ENCODE results near the gene BST2.
A peak's percentile ranks its signal among the peaks of the same experiment; 100 is the strongest.

Gene BST2

DNA sequence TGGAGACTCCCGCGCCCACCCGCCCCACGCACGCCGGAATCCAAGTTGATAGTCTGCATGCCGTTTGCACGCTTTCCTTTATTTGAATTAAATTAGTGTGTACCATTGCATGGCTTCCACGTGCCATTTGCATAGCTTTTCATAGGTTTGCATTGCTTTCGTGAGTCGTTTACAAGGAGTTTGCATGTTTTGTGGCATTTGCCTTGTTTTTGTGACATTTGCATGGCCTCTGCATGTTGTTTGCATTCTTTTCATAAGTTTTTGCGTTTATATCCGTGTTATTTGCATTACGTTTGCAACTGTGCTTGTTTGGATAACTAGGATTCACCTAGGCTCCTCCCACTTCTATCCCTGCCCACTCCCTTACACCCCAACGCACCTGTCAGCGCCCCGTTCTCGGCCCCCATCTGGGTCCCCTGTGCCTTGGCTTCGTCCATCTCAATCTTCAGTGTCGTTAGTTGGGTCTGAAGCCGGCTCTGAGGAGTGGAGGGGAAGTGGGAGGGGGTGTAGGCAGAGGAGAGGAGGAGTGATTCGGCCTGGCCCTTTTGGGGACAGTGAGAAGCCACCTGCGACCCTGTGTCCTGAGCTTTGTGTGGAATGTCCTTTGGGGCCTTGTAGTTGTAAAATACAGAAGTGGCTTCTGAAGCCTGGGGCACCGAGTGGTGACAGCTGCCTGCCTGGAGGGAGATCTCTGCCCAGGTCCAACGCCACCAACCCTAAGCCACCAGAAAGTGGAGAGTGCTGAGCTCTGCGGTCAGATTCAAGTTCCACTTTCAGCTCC, 13.9 kb downstream of the BST2 start:
- H3K27ac ChIP-seq = peak overlapping the region; percentile 31; the same call in 1 of the 2 replicates
- TF ChIP-seq, protein P1, sequence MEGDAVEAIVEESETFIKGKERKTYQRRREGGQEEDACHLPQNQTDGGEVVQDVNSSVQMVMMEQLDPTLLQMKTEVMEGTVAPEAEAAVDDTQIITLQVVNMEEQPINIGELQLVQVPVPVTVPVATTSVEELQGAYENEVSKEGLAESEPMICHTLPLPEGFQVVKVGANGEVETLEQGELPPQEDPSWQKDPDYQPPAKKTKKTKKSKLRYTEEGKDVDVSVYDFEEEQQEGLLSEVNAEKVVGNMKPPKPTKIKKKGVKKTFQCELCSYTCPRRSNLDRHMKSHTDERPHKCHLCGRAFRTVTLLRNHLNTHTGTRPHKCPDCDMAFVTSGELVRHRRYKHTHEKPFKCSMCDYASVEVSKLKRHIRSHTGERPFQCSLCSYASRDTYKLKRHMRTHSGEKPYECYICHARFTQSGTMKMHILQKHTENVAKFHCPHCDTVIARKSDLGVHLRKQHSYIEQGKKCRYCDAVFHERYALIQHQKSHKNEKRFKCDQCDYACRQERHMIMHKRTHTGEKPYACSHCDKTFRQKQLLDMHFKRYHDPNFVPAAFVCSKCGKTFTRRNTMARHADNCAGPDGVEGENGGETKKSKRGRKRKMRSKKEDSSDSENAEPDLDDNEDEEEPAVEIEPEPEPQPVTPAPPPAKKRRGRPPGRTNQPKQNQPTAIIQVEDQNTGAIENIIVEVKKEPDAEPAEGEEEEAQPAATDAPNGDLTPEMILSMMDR (conservative IDR thresholded peaks at IDR 0.05) = peak; percentile 66

DNA sequence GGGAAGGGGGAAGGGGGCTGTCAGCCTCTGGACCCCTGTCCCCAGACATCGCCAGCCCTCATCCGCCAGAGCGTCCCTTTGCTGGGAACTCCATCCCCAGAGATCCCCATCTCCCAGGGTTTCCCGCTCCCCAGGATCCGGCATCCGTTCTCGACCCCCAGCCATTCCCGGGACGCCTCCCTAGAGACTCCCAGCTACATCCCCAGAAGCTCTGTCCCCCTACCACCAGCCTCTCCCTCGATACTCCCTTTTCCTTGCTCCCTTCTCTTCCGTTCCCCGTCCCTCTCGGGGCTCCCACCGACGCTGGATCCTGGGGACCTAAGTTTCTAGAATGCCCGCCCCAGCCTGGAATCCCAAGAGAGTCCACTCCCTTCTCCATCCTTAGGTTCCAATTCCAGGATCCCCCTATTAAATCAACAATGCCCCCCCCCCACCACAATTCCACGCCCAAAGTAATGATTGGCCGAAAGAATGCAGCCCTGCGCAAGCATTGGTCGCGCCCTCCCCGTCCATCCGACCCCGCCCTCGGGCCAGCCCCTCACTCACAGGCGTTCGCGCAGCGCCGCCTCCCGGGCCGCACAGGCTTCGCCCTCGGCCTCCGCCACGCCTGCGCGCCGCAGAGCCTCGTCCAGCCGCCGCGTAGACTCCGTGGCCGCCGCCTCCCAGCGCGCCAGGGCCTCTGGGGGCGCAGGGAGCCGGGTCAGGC, 14.6 kb downstream of the BST2 start:
- TF ChIP-seq, protein P1 (conservative IDR thresholded peaks at IDR 0.05) = peak; percentile 88
- H3K27ac ChIP-seq = peak overlapping the region; percentile 31; the same call in 1 of the 2 replicates

DNA sequence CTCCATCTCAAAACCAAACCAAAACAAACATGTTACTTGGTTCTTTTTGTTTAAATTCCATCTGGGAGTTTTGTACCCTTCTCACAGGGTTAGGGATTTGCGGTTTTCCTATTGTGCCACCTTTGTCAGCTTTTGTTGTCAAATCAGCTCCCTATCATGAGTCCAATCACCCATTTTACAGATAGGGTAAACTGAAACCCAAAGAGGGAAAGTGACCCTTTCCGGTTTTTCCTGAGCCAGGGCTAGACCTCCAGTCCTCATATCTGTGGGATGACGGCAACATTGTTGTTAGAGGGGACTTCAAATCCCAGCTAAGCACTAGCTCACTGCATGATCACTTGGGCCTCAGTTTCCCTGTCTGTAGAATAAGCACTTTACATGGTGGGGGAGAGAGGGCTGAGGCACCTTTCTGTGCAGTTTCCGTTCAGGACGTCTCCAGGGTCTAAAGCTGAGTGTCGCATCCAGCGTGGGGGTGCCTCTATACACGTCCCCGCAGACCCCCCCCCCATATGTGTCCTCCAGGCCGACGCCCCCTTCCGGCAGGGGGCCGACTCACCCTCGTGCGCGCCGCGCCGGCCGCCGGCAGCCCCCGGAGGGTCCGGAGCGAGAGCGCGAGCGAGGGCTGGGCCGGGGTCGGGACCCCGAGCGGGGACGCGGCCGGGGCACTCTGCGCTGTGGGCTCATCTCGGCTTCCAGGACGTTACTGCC, 15.3 kb downstream of the BST2 start:
- TF ChIP-seq, protein P1 (conservative IDR thresholded peaks at IDR 0.05) = no peak

DNA sequence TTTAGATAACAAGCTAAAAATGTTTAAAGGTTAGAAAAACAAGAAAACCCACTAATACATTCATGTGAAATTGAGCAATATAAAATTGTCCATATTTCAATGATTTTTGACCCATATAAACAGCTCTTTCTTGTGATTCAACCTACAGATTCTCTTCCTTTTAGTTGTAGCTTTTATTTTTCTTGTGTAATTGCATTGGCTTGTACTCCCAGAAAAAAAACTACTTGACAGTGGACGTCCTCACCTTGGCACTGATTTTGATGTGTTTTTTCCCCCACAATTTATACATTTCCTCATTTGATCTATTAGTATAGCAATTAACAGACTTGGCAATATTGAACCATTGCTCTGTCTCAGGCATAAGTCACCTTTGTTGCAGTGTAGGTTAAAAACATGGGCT, 16.1 kb downstream of the BST2 start:
- no peak overlapping the region for H3K27ac ChIP-seq
- TF ChIP-seq, protein P1 (conservative IDR thresholded peaks at IDR 0.05) = no peak

More for the DNA sequence above, 15.3 kb downstream of the BST2 start:
- H3K27ac ChIP-seq = no peak overlapping the region

DNA sequence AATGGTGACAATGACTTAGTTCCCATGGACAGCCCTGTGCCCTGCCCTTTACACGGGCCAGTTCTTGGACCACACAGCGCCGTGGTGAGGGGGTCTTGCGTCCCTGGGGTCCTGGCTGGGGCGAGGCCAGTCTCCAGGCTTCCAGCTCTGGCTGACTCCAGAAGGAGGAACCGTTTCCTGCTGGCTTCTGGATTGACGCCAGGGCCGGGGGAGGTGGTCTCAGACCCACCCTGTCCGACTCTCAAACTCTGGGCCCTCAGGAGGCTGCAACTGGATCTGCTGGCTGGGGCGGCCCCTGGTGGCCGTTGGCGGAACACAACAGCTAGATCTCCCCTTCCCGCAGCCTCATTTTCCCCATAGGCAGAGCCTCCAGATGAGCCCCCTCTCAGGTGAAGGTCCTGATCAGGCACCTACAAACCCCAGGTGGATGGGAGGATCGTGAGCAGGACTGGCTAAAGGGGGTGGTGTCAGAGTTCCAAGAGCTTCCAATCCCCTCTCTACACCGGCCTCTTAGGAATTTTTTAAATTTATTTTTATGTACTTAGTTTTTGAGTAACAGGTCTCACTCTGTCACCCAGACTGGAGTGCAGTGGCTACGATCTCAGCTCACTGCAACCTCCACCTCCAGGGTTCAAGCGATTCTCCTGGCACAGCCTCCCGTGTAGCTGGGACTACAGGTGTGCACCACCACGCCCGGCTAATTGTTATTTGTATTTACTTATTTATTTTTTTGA, 19.4 kb downstream of the BST2 start:
- H3K27ac ChIP-seq = no peak overlapping the region
- TF ChIP-seq, protein P1 (conservative IDR thresholded peaks at IDR 0.05) = peak; percentile 97

DNA sequence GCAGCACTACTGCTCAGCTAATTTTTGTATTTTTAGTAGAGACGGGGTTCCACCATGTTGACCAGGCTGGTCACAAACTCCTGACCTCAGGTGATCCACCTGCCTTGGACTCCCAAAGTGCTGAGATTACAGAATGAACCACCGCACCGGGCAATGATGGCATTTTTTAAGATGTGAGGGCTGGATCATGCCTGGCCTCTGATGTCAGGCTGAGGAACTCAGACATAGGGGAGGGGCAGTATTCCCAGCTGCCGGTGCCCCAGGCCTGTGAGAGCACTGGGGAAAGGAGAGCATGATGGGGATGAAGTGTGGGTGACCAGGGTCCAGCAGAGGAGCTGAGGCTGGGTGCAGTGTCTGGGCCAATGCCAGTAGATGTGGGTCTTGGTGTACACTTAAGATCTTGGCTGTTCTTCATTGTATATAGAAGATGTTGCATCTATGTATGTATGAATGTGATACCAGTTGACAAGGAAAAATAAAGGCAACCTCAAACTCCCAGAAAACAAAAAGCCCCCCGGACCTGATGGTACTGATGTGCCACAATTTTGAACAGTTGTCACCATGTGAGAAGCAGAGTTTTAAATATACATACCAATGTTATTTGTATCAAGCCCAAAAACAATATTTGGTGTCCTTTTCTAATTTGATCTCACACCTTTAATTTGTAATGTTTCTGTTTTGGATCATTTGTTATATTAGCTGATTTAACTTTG, 24.8 kb downstream of the BST2 start:
- H3K27ac ChIP-seq = no peak overlapping the region
- TF ChIP-seq, protein P1 (conservative IDR thresholded peaks at IDR 0.05) = no peak
